HG03558 (cell line): Measurements from ENCODE around the gene HAUS2.
"Not testable (repeated sequence)": the region's sequence is repeated elsewhere in the genome, so short reads cannot be mapped to it uniquely, and the experiment has no call there.

Experiments used
- ATAC-seq: cut with Tn5 transposase; IDR thresholded peaks from one replicate; pipeline ENCODE4 v1.9.1; 2021; ENCODE audit warnings: moderate number of reproducible peaks; ENCODE audit not compliant: unreplicated experiment; ENCODE audit errors: extremely low read depth

Gene HAUS2

DNA sequence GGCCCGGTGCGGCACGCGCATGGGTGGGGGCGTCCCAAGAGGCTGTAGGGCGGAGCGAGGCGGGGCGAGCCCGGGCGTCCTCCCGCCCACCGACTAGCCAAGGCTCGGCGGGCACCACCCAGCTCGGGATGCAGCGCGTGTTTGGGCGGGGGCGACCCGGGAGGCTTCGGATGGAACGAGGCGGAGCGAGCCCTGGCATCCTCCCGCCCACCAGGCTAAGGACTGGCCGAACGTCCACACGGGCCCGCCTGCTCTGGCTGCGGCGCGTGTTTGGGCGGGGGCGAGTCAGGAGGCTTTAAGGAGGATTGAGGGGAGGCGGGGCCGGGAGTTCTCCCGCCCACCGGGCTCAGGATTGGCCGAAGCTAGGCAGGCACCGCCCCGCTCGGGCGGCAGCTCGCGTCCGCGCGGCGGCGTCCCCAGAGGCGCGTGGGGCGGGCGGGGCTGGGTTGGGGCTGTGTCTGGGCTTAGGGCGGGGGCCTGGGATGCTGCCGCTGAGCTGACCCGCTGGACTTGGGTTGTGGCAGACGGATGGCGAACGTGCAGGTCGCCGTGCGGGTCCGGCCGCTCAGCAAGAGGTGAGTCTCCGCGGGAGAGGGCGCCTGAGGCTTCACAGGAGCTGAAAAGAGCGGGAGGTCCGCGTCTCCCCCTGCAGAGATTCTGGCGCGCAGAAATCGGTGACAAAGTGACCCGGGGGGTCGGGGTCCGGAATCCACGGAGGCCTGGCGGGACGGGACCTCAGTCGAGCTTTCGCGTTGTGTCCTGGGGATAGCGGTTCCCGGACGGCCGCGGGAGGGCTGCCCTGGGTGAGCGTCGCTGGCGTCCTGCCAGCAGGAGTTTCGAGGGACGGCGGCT lies 26.8 kb downstream of the HAUS2 start, which contains the start of gene STARD9:
Gene STARD9, plus strand, starts transcription at position 419 of the 852 bp plus-strand sequence. Its CDS starts 110 bp downstream, at position 529.
- ATAC-seq, result peak; percentile 69

DNA sequence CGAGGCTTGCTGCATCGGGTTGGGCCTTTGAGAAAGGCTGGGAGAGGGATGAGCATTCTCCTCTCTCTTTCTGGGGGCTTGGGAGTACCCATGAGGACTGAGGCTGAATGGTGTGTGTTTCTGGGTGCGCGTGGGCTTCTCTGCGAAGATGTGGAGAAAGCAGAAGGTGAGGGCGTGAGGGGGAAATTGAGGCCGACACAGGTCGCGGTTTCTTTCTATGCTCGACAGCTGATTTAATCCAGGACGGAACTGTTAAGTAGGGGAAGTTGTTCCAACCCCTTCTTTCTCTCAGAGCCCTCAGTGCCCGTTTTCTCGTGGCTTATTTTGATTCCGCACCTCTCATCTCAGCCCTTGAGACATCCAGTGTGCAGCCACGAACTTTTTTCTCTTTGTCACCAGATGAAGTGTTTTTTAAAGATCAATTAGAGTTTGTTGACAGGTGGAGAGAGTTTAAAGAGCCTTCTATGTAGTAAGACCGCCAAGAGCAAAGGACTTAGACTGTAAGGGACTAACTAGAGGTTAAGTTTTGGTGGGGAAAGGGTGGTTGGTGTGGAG lies 27.5 kb downstream of the HAUS2 start:
- no peak for ATAC-seq

DNA sequence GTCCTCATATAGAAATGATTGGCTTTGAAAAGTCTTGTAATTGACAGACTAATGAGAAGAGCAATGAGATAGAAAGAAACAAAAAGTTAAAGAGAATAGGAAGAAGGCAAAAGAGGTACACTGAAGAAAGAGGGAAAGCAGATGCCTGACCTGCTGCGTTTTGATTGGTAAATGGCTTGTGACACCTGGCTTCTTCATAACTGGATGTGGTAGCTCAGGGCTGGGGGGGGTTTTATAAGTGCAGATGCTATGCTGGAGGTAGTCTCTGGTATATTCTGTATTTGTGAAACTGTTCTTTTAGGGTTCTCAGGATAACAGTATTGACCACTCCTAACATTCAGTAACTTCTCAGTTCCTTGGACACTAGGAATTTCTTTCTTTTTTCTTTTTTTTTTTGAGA lies 28.1 kb downstream of the HAUS2 start:
- no peak for ATAC-seq

- ATAC-seq, result no peak
Observed at GRCh38 chr15:42577514-42578031, 28.9 kb downstream of the HAUS2 start.

GRCh38 chr15:42578984-42579537 lies 30.4 kb downstream of the HAUS2 start:
- no peak for ATAC-seq

- ATAC-seq, result no peak
Observed at GRCh38 chr15:42581272-42581730, 32.7 kb downstream of the HAUS2 start.

DNA sequence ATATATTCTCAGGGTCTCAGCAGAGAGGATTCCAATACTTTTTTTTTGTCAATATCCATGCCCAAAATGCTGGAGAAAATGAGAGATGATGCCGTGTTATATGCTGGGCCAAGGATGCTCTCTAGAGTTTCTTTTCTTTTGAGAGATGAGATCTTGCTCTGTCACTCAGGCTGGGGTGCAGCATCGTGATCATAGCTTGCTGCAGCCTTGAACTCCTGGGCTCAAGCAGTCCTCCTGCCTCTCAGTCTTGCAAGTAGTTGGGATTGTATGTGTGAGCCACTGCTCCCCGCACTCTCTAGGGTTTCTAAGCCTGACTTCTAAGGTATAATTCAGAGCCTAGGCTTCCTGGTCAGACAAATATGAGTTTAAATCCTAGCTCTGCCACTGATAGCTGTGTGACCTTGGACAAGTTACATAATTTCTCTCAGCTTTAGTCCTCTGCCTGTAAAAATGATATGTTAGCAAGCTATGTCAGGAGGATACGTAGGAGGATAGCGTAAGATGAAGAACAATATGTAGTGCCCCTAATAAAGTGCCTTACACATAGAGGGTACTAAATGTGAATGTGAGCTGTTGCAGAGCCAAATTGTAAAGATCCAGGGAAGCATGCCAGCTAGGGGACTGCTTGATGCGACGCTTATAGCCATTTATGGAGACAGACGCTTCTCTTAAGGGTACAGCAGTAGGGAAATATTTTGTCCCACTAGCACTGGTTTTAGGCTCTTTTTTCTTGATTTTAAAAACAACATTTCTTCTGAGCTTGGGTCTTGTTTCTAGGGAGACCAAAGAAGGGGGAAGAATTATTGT lies 34.1 kb downstream of the HAUS2 start:
- no peak for ATAC-seq

- ATAC-seq, result no peak
Observed at GRCh38 chr15:42584031-42584765, 35.6 kb downstream of the HAUS2 start.

- ATAC-seq, result no peak
Observed at GRCh38 chr15:42590619-42591237, 42.1 kb downstream of the HAUS2 start.

DNA sequence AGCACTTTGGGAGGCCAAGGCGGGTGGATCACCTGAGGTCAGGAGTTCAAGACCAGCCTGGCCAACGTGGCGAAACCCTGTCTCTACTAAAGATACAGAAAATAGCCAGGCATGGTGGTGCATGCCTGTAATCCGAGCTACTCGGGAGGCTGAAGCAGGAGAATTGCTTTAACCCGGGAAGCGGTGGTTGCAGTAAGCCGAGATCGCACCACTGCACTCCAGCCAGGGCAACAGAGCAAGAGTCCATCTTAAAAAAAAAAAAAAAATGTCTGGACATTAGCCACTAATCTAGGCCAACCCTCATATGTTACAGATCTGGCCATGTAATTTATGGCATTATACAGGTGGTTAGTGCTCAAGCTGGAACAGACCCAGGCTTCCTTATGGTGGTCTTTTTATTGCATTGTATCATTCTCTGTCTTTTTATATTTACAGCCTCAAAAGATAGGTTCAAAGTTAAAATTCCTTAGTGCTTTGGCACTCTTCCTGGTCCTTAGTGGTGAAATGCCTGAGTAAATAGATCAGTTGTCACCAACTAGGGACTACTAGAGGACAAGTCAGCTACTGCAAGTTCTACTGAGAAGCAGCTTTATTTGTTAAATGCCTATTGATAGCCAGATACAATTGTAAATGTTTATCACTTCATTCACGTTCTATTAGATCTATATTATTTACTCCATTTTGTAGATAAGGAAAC lies 42.7 kb downstream of the HAUS2 start:
- ATAC-seq, result no peak

- no peak for ATAC-seq
Observed at GRCh38 chr15:42592716-42593115, 44.1 kb downstream of the HAUS2 start.

GRCh38 chr15:42593143-42593542 lies 44.5 kb downstream of the HAUS2 start:
- ATAC-seq, result no peak

GRCh38 chr15:42594095-42594494 lies 45.5 kb downstream of the HAUS2 start:
- ATAC-seq, result no peak

- no peak for ATAC-seq
Observed at GRCh38 chr15:42595626-42596240, 47.1 kb downstream of the HAUS2 start.

DNA sequence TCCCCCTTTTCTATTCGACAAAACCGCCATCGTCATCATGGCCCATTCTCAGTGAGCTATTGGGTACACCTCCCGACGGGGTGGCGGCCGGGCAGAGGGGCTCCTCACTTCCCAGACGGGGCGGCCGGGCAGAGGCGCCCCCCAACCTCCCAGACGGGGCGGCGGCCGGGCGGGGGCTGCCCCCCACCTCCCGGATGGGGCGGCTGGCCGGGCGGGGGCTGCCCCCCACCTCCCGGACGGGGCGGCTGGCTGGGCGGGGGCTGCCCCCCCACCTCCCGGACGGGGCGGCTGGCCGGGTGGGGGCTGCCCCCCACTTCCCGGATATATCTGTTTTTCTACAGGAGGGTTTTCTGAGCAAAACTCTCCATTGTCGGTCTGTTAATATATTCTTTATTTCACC lies 52.7 kb downstream of the HAUS2 start:
- not testable (repeated sequence) for ATAC-seq

- ATAC-seq, result no peak
Observed at GRCh38 chr15:42602501-42602900, 53.9 kb downstream of the HAUS2 start.

GRCh38 chr15:42603978-42604377 lies 55.3 kb downstream of the HAUS2 start:
- no peak for ATAC-seq
